HG03460 (cell line): Measurements from ENCODE around the gene CDK5RAP3.

Experiments
- ATAC-seq: cut with Tn5 transposase; IDR thresholded peaks from one replicate; pipeline ENCODE4 v1.9.1; 2021; ENCODE audit not compliant: unreplicated experiment

Gene CDK5RAP3

DNA sequence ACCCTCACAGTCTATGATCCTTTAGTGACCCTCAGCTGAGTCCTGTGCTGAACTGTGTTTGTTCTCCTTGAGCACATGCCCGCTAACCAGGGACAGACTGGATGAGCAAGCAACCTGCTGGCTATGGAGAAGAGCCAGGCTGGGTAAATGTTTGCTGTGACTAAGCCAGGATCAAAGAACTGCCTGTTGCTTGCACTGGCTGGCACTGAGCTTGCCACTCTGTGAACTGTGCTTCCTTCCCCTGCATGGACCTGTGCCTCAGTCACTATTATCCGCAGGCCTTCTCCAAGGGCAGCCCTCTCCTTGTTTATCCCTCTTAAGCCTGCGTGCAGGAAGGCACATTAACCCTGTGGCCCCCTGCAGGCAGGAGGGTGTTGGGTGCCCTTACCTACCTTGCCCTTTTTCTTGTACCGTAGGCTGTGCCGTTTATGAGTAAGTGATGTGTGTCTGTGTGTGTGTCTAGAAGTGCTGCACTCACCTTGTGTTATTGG, 22.2 kb upstream of the CDK5RAP3 start:
- ATAC-seq = no peak

DNA sequence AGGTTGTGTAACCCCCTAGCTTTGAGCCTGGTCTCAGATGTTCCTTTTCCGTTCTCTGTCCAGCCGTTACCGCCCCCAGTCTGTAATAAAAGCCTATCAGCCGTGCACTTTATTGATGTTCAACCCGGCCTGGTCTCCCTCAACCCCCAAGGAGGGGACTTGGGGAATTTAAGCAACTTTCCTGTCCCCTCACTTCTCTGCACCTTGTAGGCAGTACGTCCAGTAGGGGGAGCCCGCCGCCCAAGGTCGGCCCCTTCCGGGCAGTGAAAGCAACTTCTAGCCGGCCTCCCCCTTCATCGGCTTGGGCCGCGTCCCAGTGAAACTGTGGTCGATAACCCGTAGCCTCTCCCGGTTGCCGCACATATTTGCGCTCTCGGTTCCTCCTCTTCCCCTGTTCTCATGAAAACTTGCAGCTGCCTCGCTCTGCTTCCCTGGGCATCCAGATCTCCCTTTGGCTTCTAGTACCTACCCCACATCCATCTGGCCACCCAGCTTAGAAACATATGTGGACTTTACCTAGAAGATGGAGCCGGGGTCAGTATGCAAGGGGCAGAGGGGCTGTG, 21.6 kb upstream of the CDK5RAP3 start:
- ATAC-seq = no peak

DNA sequence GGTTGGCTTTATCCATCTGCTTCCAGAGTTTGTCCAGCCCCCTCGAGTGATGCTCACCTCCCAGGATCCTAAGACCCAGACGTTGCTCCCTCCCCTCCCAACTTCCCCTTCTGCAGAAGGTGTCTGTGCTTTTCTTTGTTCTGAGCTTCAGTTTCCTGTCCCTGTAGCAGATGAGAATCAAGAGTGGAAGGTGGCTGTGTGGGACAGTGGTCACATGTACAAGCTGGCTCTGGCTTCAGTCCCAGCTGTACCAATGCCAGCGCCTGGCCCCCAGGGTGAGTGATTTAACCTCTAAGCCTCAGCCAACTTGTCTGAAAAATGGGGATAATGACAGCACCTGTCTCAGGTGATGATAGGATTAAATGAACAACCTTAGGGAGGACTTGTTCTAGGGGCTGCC, 21.0 kb upstream of the CDK5RAP3 start:
- no peak for ATAC-seq

DNA sequence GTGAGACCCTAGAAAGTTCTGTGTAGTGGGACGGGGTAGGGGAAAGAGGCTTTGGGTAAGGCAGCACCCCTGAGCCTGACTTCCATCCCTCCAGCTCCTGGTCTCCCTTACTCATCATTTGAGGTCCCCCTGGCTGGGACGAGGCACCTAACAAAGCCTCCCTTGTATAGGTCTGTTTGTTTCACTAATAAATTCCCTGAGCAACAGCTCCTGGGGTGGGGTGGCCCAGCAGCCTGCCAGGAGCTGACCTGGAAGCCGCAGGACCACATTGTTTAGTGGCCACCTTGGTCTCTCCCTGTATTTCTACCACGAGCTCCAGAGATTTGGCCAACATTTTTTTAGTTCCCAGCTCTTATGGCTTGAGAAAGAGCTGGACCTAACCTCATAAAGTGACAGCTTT, 20.5 kb upstream of the CDK5RAP3 start:
- no peak for ATAC-seq

DNA sequence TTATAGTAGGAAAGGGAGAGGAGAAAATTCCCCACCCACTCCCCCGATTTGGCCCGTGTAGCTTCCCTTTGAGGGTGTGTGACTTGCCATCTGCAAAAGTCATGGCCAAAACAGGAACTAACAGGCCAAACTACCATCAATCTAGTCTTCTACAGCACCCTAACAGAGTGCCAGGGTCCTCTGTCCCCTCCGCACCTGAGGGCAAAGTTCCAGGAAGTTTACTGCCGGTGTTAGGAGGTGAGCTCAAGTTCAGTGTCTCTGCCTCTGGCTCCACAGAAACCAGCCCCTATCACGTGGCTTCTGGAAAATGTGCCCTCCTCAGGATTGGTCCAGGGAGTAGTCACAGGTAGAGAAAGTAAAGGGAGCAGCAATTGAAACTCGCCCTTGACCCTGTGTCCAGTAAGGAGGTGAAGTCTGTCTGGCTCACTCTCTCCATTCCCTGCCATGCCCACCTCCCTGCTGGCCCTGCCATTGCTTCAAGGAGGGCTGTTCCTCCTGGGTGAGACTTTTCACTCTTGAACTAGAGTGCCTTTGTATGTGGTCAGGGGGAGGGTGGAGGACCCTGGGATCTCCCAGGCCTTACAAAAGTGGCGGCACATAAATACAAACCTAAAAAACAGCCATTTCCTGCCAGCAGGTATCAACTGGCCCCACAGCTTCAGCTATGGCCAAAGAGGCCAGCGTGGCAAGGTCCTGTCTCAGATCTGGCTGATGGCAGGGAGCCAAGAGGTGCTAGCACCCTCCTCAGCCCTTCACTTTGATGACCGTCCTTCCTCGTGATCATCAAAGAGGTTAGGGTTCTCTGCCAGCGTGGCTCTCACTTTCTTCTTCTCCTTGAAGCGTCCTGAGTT, 18.5 kb upstream of the CDK5RAP3 start:
- ATAC-seq = no peak

DNA sequence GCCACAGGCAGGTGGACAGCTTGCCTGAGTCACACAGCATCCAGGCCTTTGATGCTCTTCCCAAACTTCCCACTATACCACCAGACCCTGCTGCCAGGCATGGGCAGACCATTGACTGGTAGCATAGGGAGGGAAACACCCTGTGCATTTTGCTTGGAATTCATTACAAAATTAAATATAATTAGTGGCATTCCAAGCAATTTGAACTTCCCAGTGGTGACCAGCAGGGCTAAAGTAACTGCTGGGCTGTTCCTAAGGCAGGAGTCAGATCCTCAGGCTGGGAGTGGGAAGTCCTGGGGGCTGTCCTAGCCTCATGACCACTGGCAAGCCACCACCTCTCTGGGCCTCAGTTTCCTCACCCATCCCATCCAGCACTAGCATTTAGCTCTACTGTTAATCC, 17.0 kb upstream of the CDK5RAP3 start:
- no peak for ATAC-seq

DNA sequence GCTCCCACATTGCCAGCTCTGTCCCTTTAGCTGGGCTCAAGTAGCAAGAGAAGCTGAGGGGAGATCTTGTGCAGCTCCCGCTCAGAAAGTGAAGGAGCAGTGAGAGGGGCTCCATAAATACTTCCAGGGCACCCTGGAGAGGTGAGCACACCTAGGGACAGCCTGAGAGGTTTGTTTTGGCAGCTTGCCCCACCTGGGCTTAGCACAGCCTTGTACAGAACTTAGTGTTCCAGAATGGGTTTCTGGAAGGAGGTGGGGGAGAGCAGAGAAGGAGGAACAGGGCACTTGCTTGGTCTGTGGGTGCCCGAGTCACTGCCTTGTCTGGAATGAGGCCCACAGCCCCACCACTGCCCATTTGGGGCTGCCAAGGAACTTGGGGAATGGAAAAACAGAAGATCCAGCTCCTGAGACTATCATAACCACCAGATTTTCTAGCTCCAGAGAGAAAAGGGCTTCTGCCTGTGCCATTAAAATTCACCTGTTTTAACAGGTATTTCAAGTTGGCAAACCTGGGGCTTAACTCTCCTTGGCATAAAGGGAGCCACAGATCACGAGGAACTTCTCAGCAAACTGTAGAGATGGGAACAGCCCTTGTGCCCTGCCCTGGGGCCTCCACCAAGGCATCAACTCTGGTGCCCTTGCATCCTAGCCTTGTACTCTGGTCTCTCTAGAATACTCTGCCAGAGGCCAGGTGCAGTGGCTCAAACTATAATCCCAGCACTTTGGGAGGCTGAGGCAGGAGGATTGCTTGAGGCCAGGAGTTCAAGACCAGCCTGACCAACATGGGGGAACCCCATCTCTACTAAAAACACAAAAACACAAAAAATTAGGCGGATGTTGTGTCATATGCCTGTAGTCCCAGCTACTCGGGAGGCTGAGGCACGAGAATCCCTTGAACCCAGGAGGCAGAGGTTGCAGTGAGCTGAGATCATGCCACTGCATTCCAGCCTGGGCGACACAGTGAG, 15.1 kb upstream of the CDK5RAP3 start:
- no peak for ATAC-seq

DNA sequence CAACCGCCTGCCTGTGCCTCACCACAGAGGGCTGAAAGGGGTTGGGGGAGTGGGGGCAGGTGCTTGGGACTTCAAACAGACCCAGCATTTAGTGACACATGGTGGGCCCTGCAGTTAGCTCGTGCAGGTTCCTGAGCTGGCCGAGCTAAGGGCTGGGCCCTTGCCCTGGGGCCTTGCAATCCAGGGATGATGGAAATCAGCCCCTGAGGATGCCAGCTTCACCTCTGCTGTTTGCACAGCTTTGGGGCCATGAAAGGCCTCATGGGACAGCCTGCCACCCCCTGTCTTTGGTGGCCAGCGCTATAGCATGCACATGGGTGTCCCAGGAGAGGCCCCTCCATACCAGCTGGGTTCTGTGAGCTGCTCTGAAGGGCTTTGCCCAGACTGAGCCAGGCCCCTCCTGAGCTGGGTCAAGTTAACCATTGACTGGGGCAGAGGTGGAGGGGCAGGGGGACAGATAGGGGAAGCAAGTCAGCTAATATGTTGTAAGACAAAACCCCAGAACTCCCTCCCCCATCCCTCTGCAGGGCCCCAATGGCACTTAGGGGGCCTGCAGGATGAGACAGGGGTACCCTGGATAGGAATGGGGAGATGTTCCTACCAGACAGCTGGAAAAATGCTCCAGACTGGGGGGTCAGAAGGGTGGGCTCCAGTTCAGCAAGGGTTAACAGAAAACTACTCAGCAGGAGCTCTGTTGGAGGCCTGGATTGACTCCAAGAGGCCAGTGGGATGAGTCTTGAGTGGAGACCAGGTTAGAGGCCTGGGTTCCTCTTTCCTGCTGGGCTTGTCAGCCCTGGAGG, 13.9 kb upstream of the CDK5RAP3 start:
- no peak for ATAC-seq

DNA sequence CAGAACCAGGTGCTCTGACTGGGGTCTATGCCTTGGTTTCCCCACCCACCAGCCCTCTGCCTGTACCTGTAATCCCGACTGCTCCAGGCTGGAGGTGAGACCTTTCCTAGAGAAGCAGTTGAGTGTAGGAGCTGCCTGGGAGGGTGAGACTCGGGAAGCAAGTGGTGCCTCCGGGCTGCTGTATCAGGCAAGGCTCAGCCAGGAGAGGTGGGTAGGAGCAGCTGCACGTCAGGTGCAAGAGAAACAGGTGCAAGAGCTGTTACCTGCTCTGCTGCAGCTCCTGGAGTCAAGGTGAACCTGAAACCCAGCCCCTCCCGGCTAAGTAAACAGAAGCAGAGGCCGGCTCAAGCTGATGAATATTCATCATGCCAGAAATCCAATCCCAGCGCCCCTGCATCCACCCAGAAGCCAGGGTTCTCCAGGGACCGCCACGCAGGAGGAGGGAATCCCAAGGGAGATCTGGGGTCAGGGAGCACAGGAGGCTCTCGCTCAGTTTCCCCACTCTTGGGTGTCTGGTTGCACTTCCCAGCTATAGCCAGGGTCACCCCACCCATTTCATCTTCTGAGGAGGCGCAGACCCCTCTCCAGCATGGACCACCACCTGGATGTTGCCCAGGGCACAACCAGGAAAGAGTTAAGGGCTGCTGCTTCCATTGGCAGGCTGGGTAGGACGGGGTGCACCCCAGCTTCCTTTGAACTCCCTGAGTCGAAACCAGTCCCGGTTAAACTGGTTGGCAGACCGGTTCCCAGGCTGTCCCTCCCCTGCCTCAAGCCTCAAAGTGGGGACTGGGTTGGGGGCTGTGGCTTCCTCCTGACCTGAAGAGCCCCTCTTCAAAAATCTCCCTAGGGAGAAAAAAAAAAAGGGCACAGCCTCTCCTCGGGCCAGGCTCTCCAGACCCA, 13.1 kb upstream of the CDK5RAP3 start, which contains the start of gene PRR15L:
PRR15L (minus strand) TSS at position 293 of the 900 bp plus-strand sequence. CDS start 4,649 bp downstream, outside the sequence.
- ATAC-seq = no peak

DNA sequence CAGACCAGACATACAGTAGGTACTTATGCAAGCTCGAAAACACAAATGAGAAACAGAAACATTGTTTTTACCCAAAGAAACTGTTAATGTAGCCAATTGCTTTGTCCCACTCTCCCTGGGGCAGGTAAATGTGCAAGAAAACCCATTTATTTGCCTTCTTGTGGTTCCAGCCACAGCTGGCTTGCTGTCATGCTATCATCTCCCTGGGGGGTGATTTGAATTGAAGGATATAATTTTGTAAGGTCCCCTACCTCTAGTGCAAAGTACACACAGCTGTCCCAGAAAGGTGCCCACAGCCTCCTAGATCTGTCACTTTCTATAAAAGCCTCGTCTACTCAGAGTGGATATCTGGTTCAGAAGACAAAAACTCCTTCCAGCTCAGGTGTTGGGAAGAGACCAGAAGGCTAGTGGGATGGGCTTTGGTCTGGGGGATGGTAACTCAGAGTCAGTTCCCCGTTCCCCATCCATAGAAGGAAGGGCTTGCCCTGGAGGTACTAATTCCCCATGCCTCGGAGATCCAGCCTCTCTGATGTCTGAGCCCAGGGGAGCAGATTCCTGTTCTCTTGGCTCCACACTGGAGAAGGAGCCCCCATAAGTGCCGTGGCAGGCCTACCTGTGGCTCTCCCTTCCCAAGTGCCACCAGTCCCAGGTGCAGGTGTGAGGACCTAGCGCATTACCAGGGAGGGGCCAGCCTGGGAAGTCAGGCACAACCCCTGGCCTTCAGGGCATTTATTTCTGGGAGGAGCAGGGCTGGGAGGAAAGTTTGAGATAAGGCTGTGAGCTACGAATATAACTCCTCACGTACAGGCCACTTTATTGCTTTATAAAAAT, 10.9 kb upstream of the CDK5RAP3 start:
- no peak for ATAC-seq

DNA sequence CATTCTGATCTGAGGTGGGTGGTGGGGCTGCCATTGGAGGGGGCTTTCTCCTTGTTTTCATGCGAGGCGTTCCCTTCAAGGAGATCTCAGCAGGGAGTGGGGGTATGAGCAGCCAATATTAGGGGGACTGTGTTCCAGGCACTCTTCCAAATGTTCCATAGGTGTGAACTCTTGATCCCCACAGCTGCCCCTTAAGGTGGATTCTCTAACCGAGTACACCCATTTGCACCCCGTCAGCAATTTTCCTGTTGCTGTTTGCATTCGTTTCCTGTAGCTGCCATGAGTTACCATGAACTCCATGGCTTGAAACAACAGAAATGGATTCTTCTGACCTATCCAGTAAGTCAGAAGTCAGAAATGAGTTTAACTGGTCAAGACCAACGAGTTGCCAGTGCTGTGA, 9.5 kb upstream of the CDK5RAP3 start:
- no peak for ATAC-seq

DNA sequence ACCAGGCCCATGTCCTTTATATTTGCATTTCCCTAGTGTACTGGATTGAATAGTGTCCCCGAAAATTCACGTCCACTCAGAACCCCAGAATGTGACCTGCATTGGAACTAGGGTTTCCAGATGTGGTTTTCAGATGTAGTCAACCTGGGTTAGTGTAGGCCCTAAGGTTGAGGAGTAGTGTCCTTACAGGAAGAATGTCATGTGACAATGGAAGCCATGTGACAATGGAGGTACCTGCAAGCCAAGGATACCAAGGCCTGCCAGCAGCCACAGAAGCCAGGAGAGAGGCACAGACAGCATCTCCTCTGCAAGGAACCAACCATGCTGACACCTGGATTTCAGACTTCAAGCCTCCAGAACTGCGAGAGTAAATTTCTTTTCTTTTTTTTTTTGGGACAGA, 8.0 kb upstream of the CDK5RAP3 start:
- ATAC-seq = no peak

DNA sequence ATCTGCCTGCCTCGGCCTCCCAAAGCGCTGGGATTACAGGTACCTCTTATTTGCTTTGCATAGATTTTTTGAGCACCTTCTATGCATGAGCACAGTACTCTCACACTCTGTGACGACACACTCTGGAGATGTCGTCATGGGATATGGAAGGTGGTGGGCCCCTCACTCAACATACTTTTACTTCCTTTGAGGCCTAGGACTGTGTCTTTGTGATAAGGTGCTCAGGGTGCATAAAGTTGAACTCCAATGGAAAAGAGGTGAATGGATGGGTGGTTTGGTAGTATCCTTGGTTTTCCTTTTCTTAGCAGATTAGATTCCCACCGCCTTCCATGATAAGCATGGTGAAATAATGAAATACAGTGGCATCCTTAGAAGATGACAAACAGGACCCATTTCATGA, 6.1 kb upstream of the CDK5RAP3 start:
- ATAC-seq = no peak

DNA sequence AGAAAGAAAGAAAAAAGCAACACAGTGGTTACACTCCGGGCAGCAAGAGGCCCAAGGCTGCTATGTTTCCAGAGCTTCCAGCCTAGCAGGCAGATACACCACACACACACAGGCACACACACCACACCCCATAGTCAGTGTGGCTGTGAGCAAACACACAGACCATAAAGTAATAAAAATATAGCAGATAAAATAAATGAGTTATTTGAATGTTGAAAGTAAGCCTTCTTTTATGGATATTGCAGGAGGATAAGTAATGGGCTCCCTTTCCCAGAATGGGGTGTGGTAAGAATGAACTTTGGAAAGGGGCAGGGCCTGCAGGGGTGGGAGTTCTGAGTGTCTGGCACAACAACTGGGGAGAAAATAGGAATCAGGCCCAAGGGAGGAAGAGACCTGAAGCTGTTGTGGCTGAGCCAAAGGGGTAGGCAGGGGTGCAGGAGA, 4.8 kb upstream of the CDK5RAP3 start:
- no peak for ATAC-seq

DNA sequence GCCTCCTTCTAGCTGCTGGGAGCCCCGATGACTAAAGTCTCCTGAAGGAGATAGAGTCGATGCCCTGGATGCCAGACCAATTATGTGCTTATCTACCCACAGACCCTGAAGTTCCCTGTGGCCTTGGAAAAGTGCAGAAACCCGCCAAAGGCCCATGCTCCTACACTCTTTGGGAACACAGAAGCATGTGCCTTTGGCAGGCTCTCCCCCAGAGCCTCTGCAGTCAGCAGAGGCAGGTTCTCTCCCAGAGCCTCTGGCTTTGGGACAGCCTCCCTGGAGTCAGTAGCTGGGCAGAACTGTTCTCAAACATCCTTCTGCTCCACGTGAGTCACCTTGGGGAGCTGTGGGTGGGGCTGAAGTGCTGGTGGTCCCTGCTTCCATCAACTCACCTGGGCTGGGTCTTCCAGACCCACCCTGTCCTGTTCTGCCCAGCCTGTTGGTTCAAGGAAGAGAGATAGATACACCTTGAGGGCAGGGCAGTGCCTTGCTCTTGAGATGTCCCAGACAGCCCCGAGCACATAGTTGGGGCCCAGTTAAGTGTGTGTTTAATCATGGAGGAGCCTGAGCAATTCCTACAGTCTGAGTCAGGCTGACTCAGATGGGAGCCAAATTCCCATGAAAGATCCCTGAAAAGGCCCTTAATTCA, 3.2 kb upstream of the CDK5RAP3 start:
- ATAC-seq = no peak

DNA sequence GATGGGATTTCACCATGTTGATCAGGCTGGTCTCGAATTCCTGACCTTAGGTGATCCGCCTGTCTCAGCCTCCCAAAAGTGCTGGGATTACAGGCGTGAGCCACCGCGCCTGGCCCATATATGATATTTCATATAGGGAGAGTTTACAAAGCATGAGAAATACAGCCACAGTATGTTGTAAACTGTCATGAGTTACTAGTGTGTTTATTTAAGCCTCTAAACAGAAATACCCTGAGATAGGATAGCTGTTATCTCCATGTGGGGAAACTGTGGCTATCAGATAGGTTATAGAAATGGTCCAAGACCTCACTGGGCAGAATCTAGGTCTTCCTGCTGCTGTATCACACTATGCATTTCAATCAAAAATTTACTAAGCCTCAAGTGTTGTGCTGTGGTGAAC, 2.1 kb upstream of the CDK5RAP3 start:
- no peak for ATAC-seq

DNA sequence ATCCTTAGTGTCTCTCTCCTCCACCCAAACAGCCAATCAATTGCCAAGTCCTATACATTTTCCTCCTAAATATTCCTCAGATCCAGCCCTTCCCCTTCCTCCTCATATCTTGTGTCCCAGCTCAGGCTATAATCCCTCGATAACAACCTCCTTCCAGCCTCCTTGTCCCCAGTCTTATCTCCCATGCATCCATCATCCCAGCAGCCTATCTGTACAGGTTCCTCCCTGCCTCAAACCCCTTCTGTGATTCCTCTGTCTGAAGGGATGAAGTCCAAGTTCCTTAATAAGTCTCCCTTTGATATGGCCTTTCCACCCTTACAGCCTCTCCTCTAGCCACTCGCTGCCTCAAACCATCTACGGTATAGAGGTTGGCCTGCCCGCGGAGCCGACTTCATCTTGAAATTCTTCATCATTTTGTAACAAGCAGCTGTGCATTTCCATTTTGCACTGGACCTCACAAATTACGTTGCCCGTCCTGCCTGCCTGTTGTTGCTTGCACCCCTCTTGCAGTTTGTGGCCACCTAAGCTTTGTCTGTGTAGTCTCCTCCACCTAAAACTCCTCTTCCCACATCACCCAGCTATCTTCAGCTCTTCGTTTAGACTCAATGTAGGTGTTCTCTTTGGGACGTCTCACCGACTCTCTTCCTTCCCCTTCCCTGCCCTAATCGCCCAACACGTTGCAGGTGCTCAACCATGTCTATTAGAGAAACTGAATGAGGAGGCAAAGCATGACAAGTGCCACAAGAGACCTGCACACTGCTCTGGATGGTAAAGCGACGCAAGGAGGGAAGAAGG, 786 bp upstream of the CDK5RAP3 start:
- ATAC-seq = no peak
